Astrocyte (in vitro differentiated cells and primary cell): Measurements from ENCODE around the gene VCAM1. TPM values are rescaled to one million over a fixed set of nuclear protein-coding genes. Genes with fewer than 3 reads are reported as not detected.

Experiments
- DNase-seq: peaks from one replicate; pipeline ENCODE4 v3.0.0-alpha.2; 2010; ENCODE audit warnings: low read depth
- FAIRE-seq: peaks from 2 replicates; lab custom pipeline; 2011; peaks lifted over from hg19 to GRCh38; lab: Jason Lieb, UNC
- H2AFZ ChIP-seq: 2 replicates; pipeline ENCODE4 v1.6.0; 2012; ENCODE audit warnings: low read depth, low read length, inconsistent platforms
- H3K27ac ChIP-seq: 2 replicates; pipeline ENCODE4 v1.5.1; 2011; ENCODE audit warnings: low read depth, low read length, inconsistent platforms
- H3K27me3 ChIP-seq: 2 replicates; pipeline ENCODE4 v1.6.0; 2011; ENCODE audit warnings: low read length, inconsistent platforms; ENCODE audit not compliant: insufficient read depth
- H3K36me3 ChIP-seq: 2 replicates; pipeline ENCODE4 v1.5.1; 2011; ENCODE audit warnings: low read length, inconsistent platforms; ENCODE audit not compliant: insufficient read depth
- H3K4me1 ChIP-seq: 2 replicates; pipeline ENCODE4 v1.5.1; 2011; ENCODE audit warnings: low read length, inconsistent platforms; ENCODE audit not compliant: insufficient read depth
- H3K4me2 ChIP-seq: 2 replicates; pipeline ENCODE4 v1.6.0; 2012; ENCODE audit warnings: low read length, inconsistent platforms
- H3K4me3 ChIP-seq: 2 replicates; pipeline ENCODE4 v1.5.1; 2011; ENCODE audit warnings: low read depth, mild to moderate bottlenecking, low read length, inconsistent platforms; ENCODE audit not compliant: insufficient read depth
- H3K79me2 ChIP-seq: 2 replicates; pipeline ENCODE4 v1.6.0; 2012; ENCODE audit warnings: mild to moderate bottlenecking, low read length, inconsistent platforms; ENCODE audit not compliant: insufficient read depth
- H3K9ac ChIP-seq: 2 replicates; pipeline ENCODE4 v1.6.0; 2012; ENCODE audit warnings: mild to moderate bottlenecking, low read length, inconsistent platforms
- H3K9me3 ChIP-seq: 2 replicates; pipeline ENCODE4 v1.5.1; 2012; ENCODE audit warnings: low read depth, mild to moderate bottlenecking, low read length, inconsistent platforms; ENCODE audit not compliant: insufficient read depth
- H4K20me1 ChIP-seq: 2 replicates; pipeline ENCODE4 v1.6.0; 2012; ENCODE audit warnings: low read length, inconsistent platforms; ENCODE audit not compliant: insufficient read depth
- H3K27ac Mint-ChIP-seq: one replicate; pipeline ENCODE4 v1.8.0; 2021; ENCODE audit warnings: mild to moderate bottlenecking, mixed read lengths; ENCODE audit not compliant: unreplicated experiment
- H3K27me3 Mint-ChIP-seq: one replicate; pipeline ENCODE4 v1.8.0; 2021; ENCODE audit warnings: low read depth, mixed read lengths; ENCODE audit not compliant: unreplicated experiment
- H3K36me3 Mint-ChIP-seq: one replicate; pipeline ENCODE4 v1.8.0; 2021; ENCODE audit warnings: low read depth, mixed read lengths; ENCODE audit not compliant: unreplicated experiment
- H3K4me1 Mint-ChIP-seq: one replicate; pipeline ENCODE4 v1.8.0; 2021; ENCODE audit warnings: low read depth, mixed read lengths; ENCODE audit not compliant: unreplicated experiment
- H3K4me3 Mint-ChIP-seq: one replicate; pipeline ENCODE4 v1.8.0; 2021; ENCODE audit warnings: mild to moderate bottlenecking, moderate library complexity, mixed read lengths; ENCODE audit not compliant: unreplicated experiment
- H3K9me3 Mint-ChIP-seq: one replicate; pipeline ENCODE4 v1.8.0; 2021; ENCODE audit warnings: mild to moderate bottlenecking, mixed read lengths; ENCODE audit not compliant: unreplicated experiment
- EZH2 ChIP-seq: IDR thresholded peaks from 2 replicates; pipeline ENCODE4 v1.6.1; 2012; ENCODE audit warnings: mild to moderate bottlenecking, low read length, inconsistent platforms; ENCODE audit not compliant: insufficient read depth
- total RNA-seq: library from RNA; stranded (reverse); gene quantifications from 2 replicates; pipeline ENCODE4 v1.2.1, GENCODE V29; 2021
- TF ChIP-seq, protein P1 (sequence below): IDR thresholded peaks from 2 replicates; pipeline ENCODE4 v1.5.1; 2011; ENCODE audit warnings: low read depth, mild to moderate bottlenecking, inconsistent platforms, low read length, moderate library complexity; ENCODE audit not compliant: insufficient read depth

VCAM1 gene
- total RNA-seq, 1 donor from 2014 or later = 3.2 TPM

DNA sequence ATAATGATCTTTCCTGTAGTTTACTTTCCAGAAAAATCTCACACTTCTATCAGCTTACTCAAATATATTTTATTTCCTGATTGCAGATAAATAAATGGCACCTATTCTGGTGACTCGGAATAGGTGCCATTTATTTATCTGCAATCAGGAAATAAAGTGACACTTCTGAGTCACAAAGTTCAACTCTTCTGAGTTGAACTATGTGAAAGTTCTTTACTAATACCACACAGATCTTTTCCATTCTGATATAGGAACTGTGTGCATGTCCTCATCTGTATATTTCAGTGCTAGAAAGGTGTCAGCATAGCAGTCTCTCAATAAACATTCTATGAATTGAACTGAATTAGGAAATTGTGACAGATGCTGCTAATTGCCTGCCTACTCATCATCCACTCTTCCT is 4.9 kb upstream of the VCAM1 start:
- H3K27ac ChIP-seq = no peak overlapping the region
- Mint-ChIP-seq H3K27ac (no peak overlapping the region), H3K4me3 (no peak overlapping the region), H3K27me3 (peaks cover 2% of the 10 kb centered on the region), H3K9me3 (peaks cover 8% of the 10 kb centered on the region), H3K4me1 (peaks cover 18% of the 10 kb centered on the region), H3K36me3 (no peaks in the 10 kb centered on the region)
- H3K9me3 ChIP-seq = no peaks in the 10 kb centered on the region
- H3K27me3 ChIP-seq = no peaks in the 10 kb centered on the region
- no peak for FAIRE-seq
- H3K4me3 ChIP-seq = no peak overlapping the region
- no peak overlapping the region for H2AFZ ChIP-seq
- H3K4me1 ChIP-seq = no peaks in the 10 kb centered on the region
- no peak overlapping the region for H3K9ac ChIP-seq
- no peak overlapping the region for H3K4me2 ChIP-seq
- TF ChIP-seq EZH2 = no peak
- TF ChIP-seq, protein P1, sequence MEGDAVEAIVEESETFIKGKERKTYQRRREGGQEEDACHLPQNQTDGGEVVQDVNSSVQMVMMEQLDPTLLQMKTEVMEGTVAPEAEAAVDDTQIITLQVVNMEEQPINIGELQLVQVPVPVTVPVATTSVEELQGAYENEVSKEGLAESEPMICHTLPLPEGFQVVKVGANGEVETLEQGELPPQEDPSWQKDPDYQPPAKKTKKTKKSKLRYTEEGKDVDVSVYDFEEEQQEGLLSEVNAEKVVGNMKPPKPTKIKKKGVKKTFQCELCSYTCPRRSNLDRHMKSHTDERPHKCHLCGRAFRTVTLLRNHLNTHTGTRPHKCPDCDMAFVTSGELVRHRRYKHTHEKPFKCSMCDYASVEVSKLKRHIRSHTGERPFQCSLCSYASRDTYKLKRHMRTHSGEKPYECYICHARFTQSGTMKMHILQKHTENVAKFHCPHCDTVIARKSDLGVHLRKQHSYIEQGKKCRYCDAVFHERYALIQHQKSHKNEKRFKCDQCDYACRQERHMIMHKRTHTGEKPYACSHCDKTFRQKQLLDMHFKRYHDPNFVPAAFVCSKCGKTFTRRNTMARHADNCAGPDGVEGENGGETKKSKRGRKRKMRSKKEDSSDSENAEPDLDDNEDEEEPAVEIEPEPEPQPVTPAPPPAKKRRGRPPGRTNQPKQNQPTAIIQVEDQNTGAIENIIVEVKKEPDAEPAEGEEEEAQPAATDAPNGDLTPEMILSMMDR = no peak
- H4K20me1 ChIP-seq = no peaks in the 10 kb centered on the region
- no peaks in the 10 kb centered on the region for H3K79me2 ChIP-seq
- DNase-seq = no peak
- no peaks in the 10 kb centered on the region for H3K36me3 ChIP-seq

DNA sequence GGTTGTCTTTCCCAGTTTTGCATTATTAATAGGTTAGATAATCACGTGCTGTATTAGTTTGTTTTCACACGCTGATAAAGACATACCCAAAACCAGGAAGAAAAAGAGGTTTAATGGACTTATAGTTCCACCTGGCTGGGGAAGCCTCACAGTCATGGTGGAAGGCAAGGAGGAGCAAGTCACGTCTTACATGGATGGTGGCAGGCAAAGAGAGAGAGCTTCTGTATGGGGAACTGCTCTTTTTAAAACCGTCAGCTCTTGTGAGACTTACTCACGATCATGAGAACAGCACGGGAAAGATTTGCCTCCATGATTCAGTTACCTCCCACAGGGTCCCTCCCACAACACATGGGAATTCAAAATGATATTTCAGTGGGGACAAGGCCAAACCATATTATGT is 2.3 kb upstream of the VCAM1 start:
- H3K27me3 ChIP-seq = no peaks in the 10 kb centered on the region
- H3K4me1 ChIP-seq = no peaks in the 10 kb centered on the region
- FAIRE-seq = no peak
- no peak overlapping the region for H3K4me3 ChIP-seq
- peaks cover 2% of the 10 kb centered on the region for H3K27me3 Mint-ChIP-seq
- H3K4me2 ChIP-seq = no peak overlapping the region
- H2AFZ ChIP-seq = no peak overlapping the region
- H3K9me3 Mint-ChIP-seq = peaks cover 4% of the 10 kb centered on the region
- H3K27ac ChIP-seq = no peak overlapping the region
- H3K36me3 Mint-ChIP-seq = no peaks in the 10 kb centered on the region
- H3K27ac Mint-ChIP-seq = no peak overlapping the region
- peaks cover 18% of the 10 kb centered on the region for H3K4me1 Mint-ChIP-seq
- TF ChIP-seq EZH2 = no peak
- TF ChIP-seq, protein P1 = no peak
- H3K4me3 Mint-ChIP-seq = no peak overlapping the region
- H3K9me3 ChIP-seq = no peaks in the 10 kb centered on the region
- no peaks in the 10 kb centered on the region for H4K20me1 ChIP-seq
- H3K9ac ChIP-seq = no peak overlapping the region
- no peaks in the 10 kb centered on the region for H3K36me3 ChIP-seq
- no peak for DNase-seq
- H3K79me2 ChIP-seq = no peaks in the 10 kb centered on the region

DNA sequence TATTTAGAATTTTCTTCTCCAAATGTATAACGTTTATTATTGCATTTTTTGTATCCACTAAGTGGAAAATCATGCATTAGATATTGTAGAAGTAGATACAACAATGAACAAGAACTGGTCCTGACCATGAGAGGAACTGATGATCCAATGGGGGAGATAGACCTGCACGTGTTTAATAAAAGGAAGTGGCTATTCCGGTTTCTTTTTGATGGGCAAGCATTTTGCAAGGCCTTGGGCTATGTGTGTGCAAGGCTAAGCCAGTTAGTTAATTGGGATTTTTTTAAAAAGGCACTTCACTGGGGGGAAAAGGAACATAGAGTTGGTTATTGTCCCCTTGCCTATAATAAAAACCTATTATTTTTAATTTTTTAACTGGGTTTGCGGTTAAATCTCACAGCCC is 961 bp upstream of the VCAM1 start:
- no peaks in the 10 kb centered on the region for H3K4me1 ChIP-seq
- FAIRE-seq (no peak), DNase-seq (no peak)
- Mint-ChIP-seq H3K36me3 (no peaks in the 10 kb centered on the region), H3K27me3 (peaks cover 2% of the 10 kb centered on the region), H3K4me1 (peaks cover 11% of the 10 kb centered on the region), H3K4me3 (no peak overlapping the region), H3K27ac (no peak overlapping the region), H3K9me3 (no peaks in the 10 kb centered on the region)
- H3K27ac ChIP-seq = no peak overlapping the region
- no peaks in the 10 kb centered on the region for H3K79me2 ChIP-seq
- no peaks in the 10 kb centered on the region for H3K9me3 ChIP-seq
- H3K27me3 ChIP-seq = no peaks in the 10 kb centered on the region
- no peak overlapping the region for H2AFZ ChIP-seq
- no peak overlapping the region for H3K4me3 ChIP-seq
- no peak overlapping the region for H3K9ac ChIP-seq
- H4K20me1 ChIP-seq = no peaks in the 10 kb centered on the region
- no peak overlapping the region for H3K4me2 ChIP-seq
- no peak for TF ChIP-seq EZH2
- TF ChIP-seq, protein P1 = no peak
- H3K36me3 ChIP-seq = no peaks in the 10 kb centered on the region
